CD4-positive, CD25-positive, alpha-beta regulatory T cell (primary cell): Measurements from ENCODE around the gene OR52H1. TPM values are rescaled to one million over a fixed set of nuclear protein-coding genes. Genes with fewer than 3 reads are reported as not detected.

Experiments
- ATAC-seq, 2 donors: fragments of 150-1000 bp; cut with Tn5 transposase; one replicate each; pipeline ENCODE4 v1.10.0; 2021; ENCODE audit warnings: low read depth in 2 of 2, moderate number of reproducible peaks in 2 of 2, moderate library complexity in 1 of 2
- DNase-seq, 3 donors: peaks; one replicate each; pipeline versions ENCODE4 v3.0.0 to v3.0.0-alpha.2; 2012 to 2022; ENCODE audit warnings: mixed read lengths in 1 of 3
- H3K27ac ChIP-seq: one replicate; pipeline ENCODE4 v1.7.0; 2013; ENCODE audit warnings: mild to moderate bottlenecking, low read length; ENCODE audit not compliant: insufficient read depth, poor library complexity, severe bottlenecking
- H3K27me3 ChIP-seq: one replicate; pipeline ENCODE4 v1.7.0; 2013; ENCODE audit warnings: low read length; ENCODE audit not compliant: control insufficient read depth, insufficient read depth
- H3K36me3 ChIP-seq: one replicate; pipeline ENCODE4 v1.7.0; 2013; ENCODE audit warnings: mild to moderate bottlenecking, low read length, moderate library complexity; ENCODE audit not compliant: control insufficient read depth, insufficient read depth
- H3K4me1 ChIP-seq: 2 replicates; pipeline ENCODE4 v1.7.0; 2013; ENCODE audit warnings: mild to moderate bottlenecking, low read length; ENCODE audit not compliant: insufficient read depth, control insufficient read depth, poor library complexity, severe bottlenecking
- H3K4me3 ChIP-seq: one replicate; pipeline ENCODE4 v1.7.0; 2013; ENCODE audit warnings: low read depth, mild to moderate bottlenecking, low read length, moderate library complexity
- H3K9me3 ChIP-seq, 2 experiments: 1 replicate in 1 of 2; 2 replicates in 1 of 2; pipeline ENCODE4 v1.7.0; 2013; ENCODE audit warnings: low read length in 2 of 2, mild to moderate bottlenecking in 1 of 2, moderate library complexity in 1 of 2; ENCODE audit not compliant: control insufficient read depth in 2 of 2
- H3K27ac Mint-ChIP-seq, 3 donors: one replicate each; pipeline ENCODE4 v1.8.0; 2020 to 2022; ENCODE audit warnings: mild to moderate bottlenecking in 3 of 3, mixed read lengths in 3 of 3, moderate library complexity in 2 of 3
- H3K27me3 Mint-ChIP-seq: one replicate; pipeline ENCODE4 v1.8.0; 2022; ENCODE audit warnings: mild to moderate bottlenecking, mixed read lengths
- H3K36me3 Mint-ChIP-seq: one replicate; pipeline ENCODE4 v1.8.0; 2020; ENCODE audit warnings: mixed read lengths
- H3K4me1 Mint-ChIP-seq, 4 donors: one replicate each; pipeline ENCODE4 v1.8.0; 2020 to 2022; ENCODE audit warnings: mixed read lengths in 4 of 4, mild to moderate bottlenecking in 1 of 4
- H3K4me3 Mint-ChIP-seq, 4 donors: one replicate each; pipeline ENCODE4 v1.8.0; 2020 to 2022; ENCODE audit warnings: mild to moderate bottlenecking in 4 of 4, mixed read lengths in 4 of 4, moderate library complexity in 3 of 4
- H3K9me3 Mint-ChIP-seq, 7 donors: one replicate each; pipeline ENCODE4 v1.8.0; 2020 to 2022; ENCODE audit warnings: mixed read lengths in 7 of 7, mild to moderate bottlenecking in 3 of 7, moderate library complexity in 2 of 7
- polyA plus RNA-seq, 4 donors: library from polyadenylated mRNA; unstranded; fragments of 300-500 nt; fragmentation: Illumina TruSeq; gene quantifications; one replicate each; pipeline ENCODE4 v1.2.3, GENCODE V29; 2021
- total RNA-seq: library from RNA; stranded (reverse); gene quantifications from one replicate; pipeline ENCODE4 v1.2.3, GENCODE V29; 2022

Gene OR52H1
- total and polyA plus RNA-seq, 5 donors from 2014 or later = 0.37 TPM; not detected in 4

DNA sequence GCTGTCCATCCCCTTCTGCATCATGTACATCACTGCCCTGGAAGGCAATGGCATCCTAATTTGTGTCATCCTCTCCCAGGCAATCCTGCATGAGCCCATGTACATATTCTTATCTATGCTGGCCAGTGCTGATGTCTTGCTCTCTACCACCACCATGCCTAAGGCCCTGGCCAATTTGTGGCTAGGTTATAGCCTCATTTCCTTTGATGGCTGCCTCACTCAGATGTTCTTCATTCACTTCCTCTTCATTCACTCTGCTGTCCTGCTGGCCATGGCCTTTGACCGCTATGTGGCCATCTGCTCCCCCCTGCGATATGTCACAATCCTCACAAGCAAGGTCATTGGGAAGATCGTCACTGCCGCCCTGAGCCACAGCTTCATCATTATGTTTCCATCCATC, 32.7 kb upstream of the OR52H1 start:
- Mint-ChIP-seq H3K27me3 (no peaks in the 10 kb centered on the region), H3K36me3 (no peaks in the 10 kb centered on the region), H3K4me1 (no peaks in the 10 kb centered on the region), H3K9me3 (peaks cover 0 to 5% (median 0%) of the 10 kb centered on the region in 7 donors), H3K4me3 (no peak overlapping the region), H3K27ac (peak overlapping the region in 1 of 3 donors; percentile 72)
- Histone ChIP-seq H3K27me3 (no peaks in the 10 kb centered on the region), H3K36me3 (no peaks in the 10 kb centered on the region), H3K27ac (no peak overlapping the region), H3K4me3 (no peak overlapping the region), H3K9me3 (no peaks in the 10 kb centered on the region), H3K4me1 (no peaks in the 10 kb centered on the region)
- DNase-seq = no peak
- ATAC-seq = no peak

DNA sequence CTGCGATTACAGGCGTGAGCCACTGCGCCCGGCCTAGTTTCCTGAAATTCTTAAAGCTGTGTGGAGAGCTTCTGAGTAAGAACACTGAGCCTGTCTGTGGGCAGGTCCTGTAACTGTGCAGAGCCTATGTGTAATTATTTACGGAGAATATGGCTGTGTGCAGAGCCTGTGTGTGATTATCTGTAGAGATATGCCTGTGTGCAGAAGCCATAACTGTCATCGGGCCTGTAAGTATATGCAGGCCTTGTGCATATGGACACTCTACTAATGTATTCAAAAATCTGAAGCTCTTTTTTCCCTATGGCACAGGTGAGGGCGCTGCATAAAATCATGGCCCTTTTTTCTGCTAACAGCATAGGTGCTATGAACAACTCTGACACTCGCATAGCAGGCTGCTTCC, 32.2 kb upstream of the OR52H1 start, which contains the start of gene OR52B6:
OR52B6 (plus strand) TSS at position 301 of the 400 bp plus-strand sequence; CDS start at position 301, 0 bp downstream.
- H3K9me3 Mint-ChIP-seq = peaks cover 0 to 5% (median 0%) of the 10 kb centered on the region in 7 donors
- no peak within 1 kb of the TSS for H3K4me3 Mint-ChIP-seq
- Histone ChIP-seq H3K9me3 (no peaks in the 10 kb centered on the region), H3K27ac (no peak within 1 kb of the TSS), H3K4me1 (no peaks in the 10 kb centered on the region), H3K4me3 (no peak within 1 kb of the TSS), H3K36me3 (no peaks in the 10 kb centered on the region), H3K27me3 (no peaks in the 10 kb centered on the region)
- no peaks in the 10 kb centered on the region for H3K27me3 Mint-ChIP-seq
- no peak for ATAC-seq
- no peaks in the 10 kb centered on the region for H3K36me3 Mint-ChIP-seq
- no peaks in the 10 kb centered on the region for H3K4me1 Mint-ChIP-seq
- H3K27ac Mint-ChIP-seq = peak within 1 kb of the TSS in 1 of 3 donors; percentile 72
- no peak for DNase-seq

DNA sequence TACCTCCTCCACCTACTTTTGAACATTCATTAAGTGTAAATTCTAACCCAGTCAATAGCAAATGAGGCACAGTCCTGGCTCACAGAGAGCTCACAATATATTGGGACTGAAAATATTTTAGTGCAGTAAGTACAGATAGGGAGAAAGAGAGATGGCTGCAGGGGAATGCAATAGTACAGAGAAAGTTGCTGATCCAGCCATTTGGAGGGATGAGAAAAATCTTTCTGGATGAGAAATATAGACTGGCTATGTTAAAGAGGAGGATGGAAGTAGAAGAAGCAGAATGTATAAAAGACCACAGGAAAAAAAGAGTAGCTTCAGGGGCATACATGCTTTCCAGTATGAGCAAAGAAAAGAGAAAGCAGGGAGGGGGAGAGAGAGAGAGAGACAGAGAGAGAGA, 28.8 kb upstream of the OR52H1 start:
- no peaks in the 10 kb centered on the region for H3K27me3 Mint-ChIP-seq
- no peaks in the 10 kb centered on the region for H3K9me3 Mint-ChIP-seq
- H3K36me3 ChIP-seq = no peaks in the 10 kb centered on the region
- no peak for ATAC-seq
- H3K27ac Mint-ChIP-seq = no peak overlapping the region
- no peak overlapping the region for H3K27ac ChIP-seq
- H3K4me3 ChIP-seq = no peak overlapping the region
- H3K4me1 Mint-ChIP-seq = no peaks in the 10 kb centered on the region
- no peak for DNase-seq
- H3K36me3 Mint-ChIP-seq = no peaks in the 10 kb centered on the region
- H3K4me1 ChIP-seq = no peaks in the 10 kb centered on the region
- no peaks in the 10 kb centered on the region for H3K9me3 ChIP-seq
- no peaks in the 10 kb centered on the region for H3K27me3 ChIP-seq
- no peak overlapping the region for H3K4me3 Mint-ChIP-seq

DNA sequence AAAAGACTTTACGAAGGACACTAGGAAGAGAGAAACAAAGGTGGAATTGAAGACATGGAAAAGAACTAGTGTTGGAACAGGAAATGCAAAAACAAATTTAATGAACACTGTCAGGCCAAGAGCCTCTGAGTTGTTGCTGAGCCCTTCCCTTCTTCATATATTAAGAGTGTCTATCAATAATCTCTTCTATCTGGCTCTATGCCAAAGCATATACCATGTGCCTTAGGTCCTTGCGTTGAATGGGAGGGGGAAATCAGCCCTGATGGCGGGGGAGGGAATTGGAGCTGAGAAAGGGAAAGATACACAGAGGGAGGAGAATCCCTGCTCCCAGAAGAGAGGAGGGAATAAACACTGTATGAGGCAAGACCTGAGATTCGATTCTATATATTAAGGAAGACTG, 26.8 kb upstream of the OR52H1 start:
- Histone ChIP-seq H3K4me1 (no peaks in the 10 kb centered on the region), H3K4me3 (no peak overlapping the region), H3K9me3 (no peaks in the 10 kb centered on the region), H3K36me3 (no peaks in the 10 kb centered on the region), H3K27me3 (no peaks in the 10 kb centered on the region), H3K27ac (no peak overlapping the region)
- Mint-ChIP-seq H3K27me3 (no peaks in the 10 kb centered on the region), H3K4me3 (no peak overlapping the region), H3K36me3 (no peaks in the 10 kb centered on the region), H3K9me3 (peaks cover 0 to 4% (median 0%) of the 10 kb centered on the region in 7 donors), H3K4me1 (no peaks in the 10 kb centered on the region), H3K27ac (no peak overlapping the region)
- ATAC-seq (no peak), DNase-seq (no peak)

DNA sequence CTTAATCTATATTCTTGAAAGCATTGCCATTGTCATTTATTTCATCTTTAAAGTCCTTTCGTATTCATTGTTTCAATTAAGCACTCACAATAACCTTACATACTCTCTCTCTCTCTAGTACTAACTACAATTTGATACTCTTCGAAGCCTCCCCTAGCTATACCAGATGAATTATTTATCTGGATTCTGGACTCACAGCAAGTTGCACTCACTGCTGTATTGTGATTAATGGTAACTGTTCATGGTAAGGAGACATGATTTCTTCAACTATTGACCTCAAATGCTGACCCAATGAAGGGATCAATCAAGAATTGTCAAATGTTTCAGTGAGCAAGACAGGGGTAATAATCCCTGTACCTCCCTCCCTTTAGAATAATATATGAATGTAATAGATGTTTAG, 26.3 kb upstream of the OR52H1 start:
- H3K36me3 Mint-ChIP-seq = no peaks in the 10 kb centered on the region
- no peak overlapping the region for H3K27ac ChIP-seq
- no peaks in the 10 kb centered on the region for H3K27me3 ChIP-seq
- H3K4me3 Mint-ChIP-seq = no peak overlapping the region
- ATAC-seq (no peak), DNase-seq (no peak)
- H3K4me3 ChIP-seq = no peak overlapping the region
- no peaks in the 10 kb centered on the region for H3K9me3 ChIP-seq
- H3K4me1 Mint-ChIP-seq = no peaks in the 10 kb centered on the region
- peaks cover 0 to 4% (median 0%) of the 10 kb centered on the region in 7 donors for H3K9me3 Mint-ChIP-seq
- no peaks in the 10 kb centered on the region for H3K27me3 Mint-ChIP-seq
- no peak overlapping the region for H3K27ac Mint-ChIP-seq
- H3K4me1 ChIP-seq = no peaks in the 10 kb centered on the region
- H3K36me3 ChIP-seq = no peaks in the 10 kb centered on the region

DNA sequence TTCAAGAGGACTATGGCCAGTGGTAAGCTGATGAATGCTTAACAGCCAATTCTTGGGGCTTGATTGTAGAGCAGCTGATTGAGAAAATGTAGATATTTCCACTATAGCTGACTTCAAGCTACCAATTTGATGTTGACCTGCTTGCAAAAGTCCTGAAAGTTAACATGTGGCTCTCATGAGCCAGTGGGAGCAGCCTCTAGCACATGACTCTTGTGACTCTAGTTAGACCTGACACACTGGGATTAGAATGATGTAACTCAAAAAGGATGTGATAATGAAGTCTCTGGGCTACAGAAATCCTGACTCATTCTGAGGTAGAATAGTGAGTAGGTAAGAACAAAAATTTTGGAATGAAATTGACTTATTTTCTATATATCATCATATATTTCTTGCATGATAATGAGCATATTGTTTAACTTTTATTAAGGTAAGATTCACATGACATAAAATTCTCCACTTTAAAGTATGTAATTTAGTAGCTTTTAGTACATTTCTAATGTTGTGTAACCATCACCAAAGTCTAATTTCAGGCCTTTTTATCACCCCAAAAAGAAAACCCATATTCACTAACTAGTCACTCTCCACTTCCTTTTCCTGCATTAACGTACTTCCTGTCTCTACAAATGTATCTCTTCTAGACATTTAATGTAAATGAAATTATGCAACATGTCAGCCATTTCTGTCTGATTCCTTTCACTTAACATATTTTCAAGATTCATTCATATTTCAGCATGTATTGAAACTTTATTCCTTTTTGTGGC, 16.1 kb upstream of the OR52H1 start:
- Mint-ChIP-seq H3K36me3 (no peaks in the 10 kb centered on the region), H3K9me3 (peaks cover 0 to 6% (median 0%) of the 10 kb centered on the region in 7 donors), H3K4me3 (no peak overlapping the region), H3K27ac (no peak overlapping the region), H3K27me3 (no peaks in the 10 kb centered on the region), H3K4me1 (peaks cover 1 to 5% (median 4%) of the 10 kb centered on the region in 4 donors)
- no peak overlapping the region for H3K4me3 ChIP-seq
- ATAC-seq (no peak), DNase-seq (peak in 1 of 3 donors; percentile 21)
- H3K27me3 ChIP-seq = no peaks in the 10 kb centered on the region
- H3K4me1 ChIP-seq = no peaks in the 10 kb centered on the region
- H3K27ac ChIP-seq = no peak overlapping the region
- H3K36me3 ChIP-seq = no peaks in the 10 kb centered on the region
- H3K9me3 ChIP-seq = no peaks in the 10 kb centered on the region

DNA sequence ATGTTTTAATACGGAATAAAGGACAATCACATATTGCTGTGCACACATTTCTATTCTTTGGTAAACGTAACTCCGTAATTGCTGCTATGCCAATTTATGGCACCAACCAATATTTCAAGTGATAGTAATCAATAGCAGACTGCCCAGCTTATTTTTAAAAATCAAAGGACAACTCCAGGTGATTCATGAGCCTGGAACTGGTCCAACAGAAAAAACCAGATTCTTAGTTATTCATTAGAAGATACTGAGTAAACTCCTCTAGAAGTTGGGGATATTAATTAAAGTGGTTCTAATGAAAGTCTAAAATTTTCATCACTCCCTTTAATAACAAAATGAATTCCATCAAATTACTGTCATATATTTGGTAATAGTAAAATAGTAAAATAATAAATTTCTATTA, 9.4 kb upstream of the OR52H1 start:
- Histone ChIP-seq H3K36me3 (no peaks in the 10 kb centered on the region), H3K4me1 (no peaks in the 10 kb centered on the region), H3K4me3 (no peak overlapping the region), H3K27me3 (no peaks in the 10 kb centered on the region), H3K27ac (no peak overlapping the region), H3K9me3 (no peaks in the 10 kb centered on the region)
- H3K4me3 Mint-ChIP-seq = no peak overlapping the region
- no peaks in the 10 kb centered on the region for H3K9me3 Mint-ChIP-seq
- no peak overlapping the region for H3K27ac Mint-ChIP-seq
- H3K36me3 Mint-ChIP-seq = no peaks in the 10 kb centered on the region
- no peak for ATAC-seq
- peaks cover 8% of the 10 kb centered on the region for H3K27me3 Mint-ChIP-seq
- DNase-seq = no peak
- no peaks in the 10 kb centered on the region for H3K4me1 Mint-ChIP-seq

DNA sequence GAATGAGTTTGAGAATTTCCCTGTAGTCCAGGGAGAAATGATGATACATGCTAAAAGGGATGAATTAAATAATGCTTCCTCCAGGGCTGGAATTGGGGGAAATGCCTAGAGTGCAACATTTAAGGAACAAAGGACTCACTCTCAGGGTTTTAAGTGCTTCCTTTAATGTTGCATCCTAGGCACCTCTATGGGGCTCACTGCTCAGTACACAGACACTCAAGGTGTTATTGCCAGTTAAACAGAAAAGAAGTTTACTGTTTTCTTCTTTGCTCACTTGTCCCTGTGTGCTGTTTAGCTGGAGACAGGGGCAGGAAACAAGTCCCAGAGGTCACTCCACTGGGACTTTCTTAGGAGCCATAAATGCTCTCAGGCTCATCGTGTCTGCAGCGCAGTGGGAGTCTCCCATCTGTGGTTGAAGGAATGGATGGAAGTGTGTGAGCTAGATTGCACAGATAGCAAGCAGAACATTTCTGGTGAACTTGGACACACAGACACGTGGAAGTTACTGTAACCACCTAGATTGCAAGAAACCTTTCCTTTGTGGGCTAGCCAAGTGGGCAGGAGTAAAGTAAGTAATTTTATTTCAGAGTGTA, 8.4 kb upstream of the OR52H1 start:
- no peak for DNase-seq
- Mint-ChIP-seq H3K4me1 (no peaks in the 10 kb centered on the region), H3K27ac (no peak overlapping the region), H3K4me3 (no peak overlapping the region), H3K27me3 (peaks cover 8% of the 10 kb centered on the region), H3K9me3 (peaks cover 0 to 3% (median 0%) of the 10 kb centered on the region in 7 donors), H3K36me3 (no peaks in the 10 kb centered on the region)
- H3K9me3 ChIP-seq = no peaks in the 10 kb centered on the region
- H3K4me3 ChIP-seq = no peak overlapping the region
- no peaks in the 10 kb centered on the region for H3K4me1 ChIP-seq
- ATAC-seq = no peak
- no peak overlapping the region for H3K27ac ChIP-seq
- no peaks in the 10 kb centered on the region for H3K36me3 ChIP-seq
- no peaks in the 10 kb centered on the region for H3K27me3 ChIP-seq
